Thoracic aorta (tissue), 2 donors: ENCODE measurements around the gene INSYN1. TPM values are rescaled to one million over a fixed set of nuclear protein-coding genes. Genes with fewer than 3 reads are reported as not detected.

Experiments
- ATAC-seq: fragments of 150-250 bp; one replicate; pipeline ENCODE4 v1.8.0; 2017; ENCODE audit warnings: low read depth; ENCODE audit not compliant: insufficient number of reproducible peaks, low FRiP score
- DNase-seq: peaks from one replicate; pipeline ENCODE4 v3.0.0-alpha.2; 2020; ENCODE audit warnings: low spot score
- H3K27ac ChIP-seq, 2 donors: fragments of 200-600 bp; sonication (generic); 1 replicate in 1 of 2; 2 replicates in 1 of 2; pipeline ENCODE4 v1.5.1; 2016; ENCODE audit warnings: mild to moderate bottlenecking in 2 of 2, moderate library complexity in 2 of 2
- H3K27me3 ChIP-seq: fragments of 200-600 bp; sonication (generic); replicated peaks from 2 replicates; pipeline ENCODE4 v1.6.0; 2016; ENCODE audit warnings: mild to moderate bottlenecking; ENCODE audit not compliant: insufficient read depth
- H3K36me3 ChIP-seq: fragments of 200-600 bp; sonication (generic); one replicate; pipeline ENCODE4 v1.5.1; 2016
- H3K4me1 ChIP-seq, 2 donors: fragments of 200-600 bp; sonication (generic); 1 replicate in 1 of 2; 2 replicates in 1 of 2; pipeline versions ENCODE4 v1.5.1 to v1.6.0; 2016; ENCODE audit warnings: low read depth in 2 of 2, mild to moderate bottlenecking in 1 of 2; ENCODE audit not compliant: control insufficient read depth in 1 of 2
- H3K4me3 ChIP-seq: fragments of 200-600 bp; sonication (generic); 2 replicates; pipeline ENCODE4 v1.5.1; 2016; ENCODE audit warnings: mild to moderate bottlenecking
- H3K9me3 ChIP-seq: fragments of 200-600 bp; sonication (generic); 2 replicates; pipeline ENCODE4 v1.5.1; 2016
- CTCF ChIP-seq: fragments of 200-600 bp; sonication (generic); IDR thresholded peaks from one replicate; pipeline ENCODE4 v1.5.1; 2019; ENCODE audit warnings: antibody characterized with exemption
- total RNA-seq, 2 donors: library from RNA; depleted of rRNA; stranded (reverse); fragments of >200 nt; gene quantifications; one replicate each; pipeline versions ENCODE4 v1.1.0 to v1.2.3, GENCODE V29; 2016

Gene INSYN1
- total RNA-seq, 2 donors from 2014 or later, result 10.6 to 15.2 TPM

DNA sequence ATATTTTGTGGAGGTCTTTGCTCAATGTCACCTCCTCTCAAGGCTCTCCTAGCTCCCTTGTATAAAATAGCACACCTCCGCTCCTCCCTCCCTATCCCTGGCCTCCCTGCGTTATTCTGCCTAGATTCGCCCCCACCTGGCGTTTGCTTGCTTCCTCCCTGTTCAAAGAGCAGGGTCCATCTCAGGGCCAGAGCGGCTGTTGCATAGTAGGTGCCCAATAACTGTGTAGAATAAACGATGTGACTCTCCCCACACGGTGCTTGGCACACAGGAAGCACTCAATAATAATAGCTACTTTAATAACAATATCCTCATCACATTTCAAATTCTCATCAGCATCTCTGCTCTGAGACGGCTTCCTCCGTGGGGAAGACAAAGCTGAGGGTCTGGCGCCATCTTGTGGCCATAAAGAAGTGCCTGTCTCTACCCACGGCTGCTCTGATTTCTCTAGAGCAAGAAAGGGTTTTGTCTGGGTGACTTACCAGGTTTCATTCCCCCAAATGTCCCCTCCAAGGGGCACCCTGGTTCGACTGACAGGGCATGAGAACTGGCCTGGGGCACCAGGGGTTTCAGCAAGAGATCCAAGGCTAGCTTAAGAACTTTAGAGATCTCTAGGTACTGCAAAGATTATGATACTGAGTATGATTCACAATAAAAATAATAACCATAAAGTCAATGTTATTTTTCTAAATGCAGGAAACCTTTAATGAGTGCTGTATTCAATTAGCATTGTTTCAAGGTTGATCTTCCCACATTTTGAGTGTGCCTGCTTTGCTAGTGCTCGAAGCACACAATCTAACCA, 52.9 kb downstream of the INSYN1 start:
- H3K27ac ChIP-seq, result no peak overlapping the region
- peak; percentile 86 for TF ChIP-seq CTCF
- no peak overlapping the region for H3K4me3 ChIP-seq
- peaks cover 13% of the 10 kb centered on the region for H3K36me3 ChIP-seq
- peaks cover 13 to 27% of the 10 kb centered on the region in 2 donors for H3K4me1 ChIP-seq
- ATAC-seq (no peak), DNase-seq (peak; percentile 35)
- H3K9me3 ChIP-seq, result no peaks in the 10 kb centered on the region
- no peaks in the 10 kb centered on the region for H3K27me3 ChIP-seq

DNA sequence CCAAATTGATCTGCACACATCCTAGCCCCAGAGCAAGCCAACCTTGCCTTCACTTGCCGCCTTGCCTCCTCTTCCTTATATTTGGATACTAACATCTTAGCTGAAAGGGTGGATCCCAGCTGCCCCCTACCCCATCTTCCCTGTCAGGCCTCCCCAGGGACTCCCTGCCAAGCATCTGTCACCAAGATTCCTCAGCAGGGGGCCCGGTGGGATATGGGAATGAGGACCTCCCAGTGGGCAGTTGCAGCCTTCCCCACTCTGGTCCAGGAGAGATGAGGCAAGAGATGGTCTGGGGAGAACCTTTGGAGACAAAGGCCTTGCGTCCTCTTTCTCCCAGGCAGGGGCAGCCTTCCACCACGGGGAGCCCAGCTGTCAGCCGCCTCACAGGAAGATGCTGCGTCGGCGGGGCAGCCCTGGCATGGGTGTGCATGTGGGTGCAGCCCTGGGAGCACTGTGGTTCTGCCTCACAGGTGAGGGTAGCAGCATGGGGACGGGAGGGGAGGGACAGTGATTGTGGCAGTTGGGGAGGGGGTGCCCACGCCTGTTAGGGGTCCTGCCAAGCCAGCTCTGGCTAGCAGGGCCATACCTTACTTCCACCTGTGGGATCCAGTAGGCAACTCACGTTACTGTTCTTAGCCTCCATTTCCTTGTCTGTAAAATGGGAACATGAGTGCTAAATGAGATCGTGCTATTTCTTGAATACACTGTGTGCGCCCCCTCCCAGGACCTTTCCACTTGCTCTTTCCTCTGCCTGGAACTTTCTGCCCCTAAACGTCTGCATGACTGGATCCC, 53.7 kb downstream of the INSYN1 start:
- TF ChIP-seq CTCF, result no peak
- Histone ChIP-seq H3K4me3 (no peak overlapping the region), H3K27ac (no peak overlapping the region), H3K9me3 (no peaks in the 10 kb centered on the region), H3K27me3 (no peaks in the 10 kb centered on the region), H3K36me3 (peaks cover 6% of the 10 kb centered on the region), H3K4me1 (peaks cover 17 to 35% of the 10 kb centered on the region in 2 donors)
- no peak for DNase-seq
- ATAC-seq, result no peak

GRCh38 chr15:73697033-73697467, 56.1 kb downstream of the INSYN1 start:
- Histone ChIP-seq H3K27ac (no peak overlapping the region), H3K4me1 (peaks cover 23 to 48% of the 10 kb centered on the region in 2 donors), H3K9me3 (no peaks in the 10 kb centered on the region), H3K27me3 (no peaks in the 10 kb centered on the region), H3K36me3 (no peaks in the 10 kb centered on the region), H3K4me3 (no peak overlapping the region)
- no peak for TF ChIP-seq CTCF
- ATAC-seq (no peak), DNase-seq (peak; percentile 18)

GRCh38 chr15:73696641-73697001, 56.5 kb downstream of the INSYN1 start:
- Histone ChIP-seq H3K9me3 (no peaks in the 10 kb centered on the region), H3K27ac (peak overlapping the region; percentile 0 to 8), H3K27me3 (no peaks in the 10 kb centered on the region), H3K4me3 (no peak overlapping the region), H3K4me1 (peaks cover 24 to 52% of the 10 kb centered on the region in 2 donors), H3K36me3 (no peaks in the 10 kb centered on the region)
- no peak for TF ChIP-seq CTCF
- DNase-seq, result no peak
- ATAC-seq, result no peak
